Effector memory CD8-positive, alpha-beta T cell (primary cell): ENCODE results near the gene TBC1D2.
A peak's percentile ranks its signal among the peaks of the same experiment; 100 is the strongest.

Experiments used
- ATAC-seq: fragments of 150-1000 bp; cut with Tn5 transposase; replicated peaks from 2 replicates; pipeline ENCODE4 v1.10.0; 2021; ENCODE audit warnings: mild to moderate bottlenecking, moderate library complexity
- DNase-seq, 3 experiments: peaks; one replicate each; pipeline ENCODE4 v3.0.0; 2021
- H3K27ac Mint-ChIP-seq, 2 donors: one replicate each; pipeline ENCODE4 v1.8.0; 2022; ENCODE audit warnings: mild to moderate bottlenecking in 2 of 2, mixed read lengths in 2 of 2, moderate library complexity in 2 of 2
- H3K27me3 Mint-ChIP-seq, 2 donors: one replicate each; pipeline ENCODE4 v1.8.0; 2022; ENCODE audit warnings: mixed read lengths in 2 of 2
- H3K36me3 Mint-ChIP-seq: one replicate; pipeline ENCODE4 v1.8.0; 2022; ENCODE audit warnings: mild to moderate bottlenecking, moderate library complexity, mixed read lengths; ENCODE audit not compliant: insufficient read depth
- H3K4me1 Mint-ChIP-seq, 2 donors: one replicate each; pipeline ENCODE4 v1.8.0; 2022; ENCODE audit warnings: low read depth in 2 of 2, mixed read lengths in 2 of 2
- H3K4me3 Mint-ChIP-seq, 2 donors: one replicate each; pipeline ENCODE4 v1.8.0; 2022; ENCODE audit warnings: mild to moderate bottlenecking in 2 of 2, mixed read lengths in 2 of 2, moderate library complexity in 2 of 2
- H3K9me3 Mint-ChIP-seq, 2 donors: one replicate each; pipeline ENCODE4 v1.8.0; 2022; ENCODE audit warnings: mixed read lengths in 2 of 2

The TBC1D2 gene

DNA sequence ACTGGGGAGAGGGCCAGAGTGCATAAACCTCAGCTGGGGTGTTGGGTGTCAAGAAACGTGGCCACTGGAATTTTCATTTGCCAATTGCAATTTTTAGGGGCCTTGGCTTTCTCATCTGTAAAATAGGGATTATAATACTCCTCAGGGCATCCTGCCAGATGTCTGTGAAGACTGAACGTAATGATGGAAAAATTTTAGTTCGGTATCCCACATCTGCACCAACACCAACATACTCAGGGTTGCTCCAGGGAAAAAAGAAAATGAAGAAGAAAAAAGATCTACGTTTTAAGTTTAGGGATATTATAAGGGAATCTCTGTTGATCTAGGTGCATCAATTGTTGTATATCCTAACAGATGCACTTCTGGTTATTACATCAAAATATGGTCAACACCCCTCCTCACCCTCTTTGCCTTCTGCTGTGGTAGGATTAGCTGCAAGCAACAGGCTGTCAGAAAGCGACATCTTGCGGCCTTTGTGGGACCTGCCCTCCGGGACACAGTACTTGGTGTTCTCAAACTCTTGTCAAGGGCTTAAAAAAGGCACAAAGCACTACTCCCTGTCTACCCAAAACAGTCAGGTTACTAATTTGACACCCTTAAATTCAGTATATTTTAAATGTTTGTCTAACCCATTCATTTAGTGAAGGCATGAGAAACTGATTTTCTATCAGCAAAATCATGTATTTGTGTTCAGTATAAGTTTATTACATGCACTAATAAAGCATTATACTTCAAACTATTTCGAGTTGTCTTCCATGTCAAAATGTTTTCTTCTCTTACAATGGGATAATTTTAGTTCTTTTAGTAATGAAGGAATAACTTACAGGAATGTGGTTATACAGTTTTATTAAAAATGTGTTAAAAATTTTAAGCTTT lies 8.3 kb upstream of the TBC1D2 start:
- peaks cover 0 to 2% of the 10 kb centered on the region in 2 donors for H3K4me1 Mint-ChIP-seq
- no peaks in the 10 kb centered on the region for H3K36me3 Mint-ChIP-seq
- ATAC-seq = peak; percentile 100
- no peaks in the 10 kb centered on the region for H3K9me3 Mint-ChIP-seq
- no peak overlapping the region for H3K4me3 Mint-ChIP-seq
- peaks cover 12 to 20% of the 10 kb centered on the region in 2 donors for H3K27me3 Mint-ChIP-seq
- H3K27ac Mint-ChIP-seq = no peak overlapping the region
- DNase-seq = peak; percentile 77 to 84 (median 78)

- ATAC-seq (no peak), DNase-seq (no peak)
- Mint-ChIP-seq H3K4me3 (no peak overlapping the region), H3K4me1 (peaks cover 0 to 2% of the 10 kb centered on the region in 2 donors), H3K9me3 (no peaks in the 10 kb centered on the region), H3K36me3 (no peaks in the 10 kb centered on the region), H3K27me3 (peaks cover 5 to 13% of the 10 kb centered on the region in 2 donors), H3K27ac (no peak overlapping the region)
Observed at GRCh38 chr9:98263080-98263479, 7.6 kb upstream of the TBC1D2 start.

- Mint-ChIP-seq H3K27me3 (peaks cover 0 to 3% of the 10 kb centered on the region in 2 donors), H3K36me3 (peaks cover 6% of the 10 kb centered on the region), H3K4me3 (no peak overlapping the region), H3K4me1 (peaks cover 0 to 2% of the 10 kb centered on the region in 2 donors), H3K9me3 (no peaks in the 10 kb centered on the region), H3K27ac (no peak overlapping the region)
- no peak for DNase-seq
- ATAC-seq = no peak
Observed at GRCh38 chr9:98262056-98262455, 6.6 kb upstream of the TBC1D2 start.

- Mint-ChIP-seq H3K9me3 (no peaks in the 10 kb centered on the region), H3K4me1 (peaks cover 5 to 8% of the 10 kb centered on the region in 2 donors), H3K27ac (no peak overlapping the region), H3K36me3 (peaks cover 16% of the 10 kb centered on the region), H3K27me3 (no peaks in the 10 kb centered on the region), H3K4me3 (no peak overlapping the region)
- DNase-seq (no peak), ATAC-seq (no peak)
Observed at GRCh38 chr9:98260635-98261034, 5.2 kb upstream of the TBC1D2 start.

DNA sequence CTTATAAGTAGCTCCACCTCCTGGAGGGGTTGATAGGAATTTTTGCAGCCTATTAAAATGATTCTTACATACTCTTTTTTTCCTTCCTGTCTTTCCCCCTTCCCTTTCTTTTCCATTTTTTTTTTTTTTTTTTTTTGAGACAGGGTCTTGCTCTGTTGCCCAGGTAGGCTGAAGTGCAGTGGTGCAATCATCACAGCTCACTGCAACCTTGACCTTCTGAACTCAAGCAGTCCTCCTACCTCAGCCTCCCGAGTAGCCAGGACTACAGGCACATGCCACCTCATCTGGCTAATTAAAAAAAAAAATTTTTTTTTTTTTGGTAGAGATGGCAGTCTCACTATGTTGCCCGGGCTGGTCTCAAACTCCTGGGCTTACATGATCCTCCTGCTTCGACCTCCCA lies 4.3 kb upstream of the TBC1D2 start:
- Mint-ChIP-seq H3K4me3 (no peak overlapping the region), H3K27ac (no peak overlapping the region), H3K27me3 (no peaks in the 10 kb centered on the region), H3K9me3 (no peaks in the 10 kb centered on the region), H3K4me1 (peaks cover 8 to 11% of the 10 kb centered on the region in 2 donors), H3K36me3 (peaks cover 18% of the 10 kb centered on the region)
- DNase-seq = no peak
- no peak for ATAC-seq

- Mint-ChIP-seq H3K4me1 (peaks cover 26% of the 10 kb centered on the region in 2 donors), H3K27me3 (no peaks in the 10 kb centered on the region), H3K4me3 (peak overlapping the region; percentile 93 to 97), H3K9me3 (no peaks in the 10 kb centered on the region), H3K36me3 (peaks cover 18% of the 10 kb centered on the region), H3K27ac (peak overlapping the region; percentile 91 to 96)
- ATAC-seq (no peak), DNase-seq (peak in 2 of 3 experiments; percentile 6 to 13)
Observed at GRCh38 chr9:98256756-98257155, 1.3 kb upstream of the TBC1D2 start.

DNA sequence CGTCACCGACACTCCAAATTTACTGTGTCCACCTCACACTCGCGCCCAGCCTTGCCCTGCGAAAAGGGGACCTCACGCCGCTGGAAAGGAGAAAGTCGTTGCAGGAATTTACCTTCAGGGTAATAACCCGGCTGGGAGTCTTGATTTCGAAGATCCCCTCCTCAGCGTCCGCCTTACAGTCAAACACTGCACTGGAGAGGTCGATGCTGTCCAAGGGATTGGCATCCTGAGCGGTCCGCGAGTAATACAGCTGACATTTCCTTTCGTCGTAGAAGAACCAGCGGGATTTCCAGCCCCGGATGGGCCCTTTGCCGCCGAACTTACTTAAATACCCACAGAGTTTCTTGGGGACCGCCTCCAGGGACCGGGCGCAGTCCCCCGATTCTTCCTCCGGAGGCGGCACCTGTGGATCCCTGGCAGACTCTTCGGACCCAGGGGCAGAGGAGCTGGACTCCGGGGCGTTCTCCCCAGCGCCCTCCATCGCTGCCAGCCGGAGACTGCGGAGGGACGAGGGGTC lies 330 bp downstream of the TBC1D2 start:
- H3K4me1 Mint-ChIP-seq = peaks cover 26 to 31% of the 10 kb centered on the region in 2 donors
- peak in 1 of 3 experiments; percentile 44 for DNase-seq
- H3K9me3 Mint-ChIP-seq = no peaks in the 10 kb centered on the region
- H3K4me3 Mint-ChIP-seq = peak overlapping the region; percentile 93 to 97
- peaks cover 18% of the 10 kb centered on the region for H3K36me3 Mint-ChIP-seq
- ATAC-seq = peak; percentile 26
- peak overlapping the region; percentile 91 to 96 for H3K27ac Mint-ChIP-seq
- H3K27me3 Mint-ChIP-seq = no peaks in the 10 kb centered on the region

- ATAC-seq (no peak), DNase-seq (no peak)
- Mint-ChIP-seq H3K27ac (peak overlapping the region in 1 of 2 donors; percentile 91), H3K4me1 (peaks cover 26 to 36% of the 10 kb centered on the region in 2 donors), H3K27me3 (no peaks in the 10 kb centered on the region), H3K4me3 (peak overlapping the region; percentile 93 to 97), H3K36me3 (peaks cover 18% of the 10 kb centered on the region), H3K9me3 (no peaks in the 10 kb centered on the region)
Observed at GRCh38 chr9:98254228-98255060, 1.0 kb downstream of the TBC1D2 start.

- Mint-ChIP-seq H3K27ac (peak overlapping the region in 1 of 2 donors; percentile 5), H3K27me3 (no peaks in the 10 kb centered on the region), H3K4me1 (peaks cover 26 to 40% of the 10 kb centered on the region in 2 donors), H3K36me3 (peaks cover 18% of the 10 kb centered on the region), H3K9me3 (no peaks in the 10 kb centered on the region), H3K4me3 (no peak overlapping the region)
- ATAC-seq = no peak
- no peak for DNase-seq
Observed at GRCh38 chr9:98253565-98253964, 1.9 kb downstream of the TBC1D2 start.

GRCh38 chr9:98251551-98251950 lies 3.9 kb downstream of the TBC1D2 start:
- no peak for DNase-seq
- Mint-ChIP-seq H3K36me3 (peaks cover 9% of the 10 kb centered on the region), H3K27ac (no peak overlapping the region), H3K27me3 (no peaks in the 10 kb centered on the region), H3K4me1 (peaks cover 22 to 37% of the 10 kb centered on the region in 2 donors), H3K4me3 (no peak overlapping the region), H3K9me3 (no peaks in the 10 kb centered on the region)
- no peak for ATAC-seq

DNA sequence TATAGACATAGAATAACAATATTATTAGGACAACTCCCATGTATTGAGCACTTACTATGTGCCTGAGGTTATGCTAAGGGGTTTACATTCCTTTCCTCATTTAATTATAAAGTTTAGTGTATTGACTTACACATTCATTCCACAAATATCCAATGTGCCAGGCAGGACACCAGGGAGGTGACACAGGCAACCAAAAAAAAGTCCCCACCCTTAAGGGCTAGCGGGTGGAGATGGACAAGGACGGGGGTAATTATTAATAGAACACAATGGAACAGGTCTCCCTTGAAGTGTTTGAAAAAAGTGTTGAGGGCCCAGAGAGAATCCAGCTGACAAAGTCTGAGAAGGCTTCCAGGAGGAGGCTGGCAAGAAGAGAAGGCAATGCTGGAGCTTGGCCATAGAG lies 5.7 kb downstream of the TBC1D2 start:
- no peak for ATAC-seq
- peak overlapping the region; percentile 9 to 17 for H3K27ac Mint-ChIP-seq

DNA sequence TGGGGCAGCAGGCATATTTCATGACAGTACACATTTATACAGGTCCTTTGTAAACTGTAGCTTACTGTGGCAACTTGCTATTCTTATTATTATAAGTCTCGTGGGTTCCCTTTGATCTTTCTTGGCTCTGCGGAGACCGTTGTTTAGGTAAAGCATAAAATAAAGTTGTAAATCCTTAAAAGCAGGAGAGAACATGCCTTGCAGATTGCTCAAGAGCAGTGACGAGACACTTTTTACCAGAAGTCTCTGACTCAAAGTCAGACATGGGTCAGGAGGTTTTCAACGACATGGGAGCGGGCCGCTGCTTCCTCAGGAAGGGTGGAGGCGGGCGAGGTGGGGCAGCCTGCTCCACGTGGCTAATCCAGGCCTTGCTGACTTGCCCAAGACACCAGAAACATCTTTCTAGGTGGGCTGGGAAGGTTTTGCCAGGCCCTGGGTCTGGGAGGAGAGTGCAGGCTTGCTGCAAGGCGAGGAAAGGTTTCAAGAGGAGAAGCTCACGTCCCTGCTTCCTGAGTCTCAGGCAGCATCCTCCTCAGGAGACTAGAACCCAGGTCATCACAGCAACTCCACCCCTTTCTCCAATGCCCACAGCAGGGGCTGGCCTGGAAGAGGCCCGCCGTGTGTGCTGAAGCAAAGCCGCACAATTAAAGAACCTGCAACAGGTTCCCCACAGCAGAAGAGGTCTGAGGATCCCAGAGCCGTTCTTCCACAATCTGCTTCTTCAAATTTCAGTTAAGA lies 6.5 kb downstream of the TBC1D2 start:
- peak overlapping the region in 1 of 2 donors; percentile 79 for H3K27ac Mint-ChIP-seq
- ATAC-seq = no peak
- H3K4me3 Mint-ChIP-seq = no peak overlapping the region
- no peaks in the 10 kb centered on the region for H3K27me3 Mint-ChIP-seq
- no peaks in the 10 kb centered on the region for H3K9me3 Mint-ChIP-seq
- peaks cover 11 to 25% of the 10 kb centered on the region in 2 donors for H3K4me1 Mint-ChIP-seq
- no peak for DNase-seq
- H3K36me3 Mint-ChIP-seq = no peaks in the 10 kb centered on the region

More for the DNA sequence above, 5.7 kb downstream of the TBC1D2 start:
- no peak for DNase-seq
- no peaks in the 10 kb centered on the region for H3K9me3 Mint-ChIP-seq
- peaks cover 17 to 31% of the 10 kb centered on the region in 2 donors for H3K4me1 Mint-ChIP-seq
- H3K36me3 Mint-ChIP-seq = no peaks in the 10 kb centered on the region
- H3K4me3 Mint-ChIP-seq = no peak overlapping the region
- H3K27me3 Mint-ChIP-seq = no peaks in the 10 kb centered on the region
